ENCODE measurements around the gene PROSER1.
A peak's percentile ranks its signal among the peaks of the same experiment; 100 is the strongest.
"Not testable (repeated sequence)": the region's sequence is repeated elsewhere in the genome, so short reads cannot be mapped to it uniquely, and the experiment has no call there.

Gene PROSER1

DNA sequence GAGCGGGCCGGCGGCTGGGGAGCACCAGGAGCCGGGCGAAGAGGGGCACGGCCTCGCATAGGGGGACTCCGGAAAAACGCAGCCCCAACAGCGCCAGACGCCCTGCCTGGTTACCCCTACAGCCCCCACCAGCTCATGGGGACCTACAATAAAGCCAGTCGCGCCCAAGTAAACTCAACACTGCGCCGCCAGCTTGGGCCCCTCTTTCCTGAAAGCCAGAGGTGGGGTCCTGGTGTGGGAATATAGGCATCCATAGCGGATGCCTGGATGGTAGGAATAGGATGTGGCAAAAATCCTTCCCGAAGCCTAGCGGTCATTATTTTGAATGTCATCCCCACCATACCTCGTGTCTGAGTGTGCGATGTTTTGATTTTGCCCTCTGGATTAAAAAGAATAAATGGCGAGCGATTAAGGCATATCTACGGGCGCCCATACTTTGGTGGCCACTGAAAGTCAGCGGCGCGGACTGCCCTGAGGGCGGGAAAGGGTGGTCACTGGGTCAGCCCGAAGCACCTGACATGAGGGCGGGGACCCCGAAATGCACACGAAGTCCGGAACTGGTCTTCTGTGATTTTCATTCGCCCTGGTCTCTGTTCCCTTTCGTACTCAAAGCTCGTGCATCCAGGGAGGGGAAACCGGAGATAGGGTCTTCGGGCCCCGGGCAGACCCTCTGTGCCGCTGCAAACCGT is at the start of gene PROSER1, which contains the start of gene NHLRC3:
PROSER1 (minus strand) TSS at position 210 of the 689 bp plus-strand sequence. CDS start 847 bp downstream, outside the sequence.
NHLRC3 (plus strand) TSS at position 577 of the 689 bp plus-strand sequence. CDS start 184 bp downstream, outside the sequence.
- peak; percentile 86 to 93 for DNase-seq

DNA sequence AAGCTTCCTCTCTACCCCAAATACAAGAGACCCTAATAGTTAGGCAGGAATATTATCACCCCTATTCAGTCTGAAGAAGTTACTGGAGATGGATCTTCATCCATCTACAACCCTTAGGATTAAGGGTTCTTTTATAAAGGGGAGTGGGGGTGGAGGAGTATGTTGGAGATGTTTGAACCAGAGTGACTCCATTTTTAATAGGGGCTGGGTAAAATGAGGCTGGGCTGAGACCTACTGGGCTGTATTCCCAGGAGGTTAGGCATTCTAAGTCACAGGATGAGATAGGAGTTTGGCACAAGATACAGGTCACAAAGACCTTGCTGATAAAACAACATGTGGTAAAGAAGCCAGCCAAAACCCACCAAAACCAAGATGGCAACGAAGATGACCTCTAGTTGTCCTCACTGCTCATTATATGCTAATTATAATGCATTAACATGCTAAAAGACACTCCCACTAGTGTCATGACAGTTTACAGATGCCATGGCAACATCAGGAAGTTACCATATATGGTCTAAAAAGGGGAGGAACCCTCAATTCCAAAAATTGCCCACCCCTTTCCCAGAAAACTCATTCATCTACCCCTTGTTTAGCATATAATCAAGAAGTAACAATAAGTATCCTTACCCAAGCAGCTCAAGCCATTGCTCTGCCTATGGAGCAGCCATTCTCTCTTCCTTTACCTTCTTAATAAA is 48.5 kb upstream of the PROSER1 start:
- not testable (repeated sequence) for DNase-seq

DNA sequence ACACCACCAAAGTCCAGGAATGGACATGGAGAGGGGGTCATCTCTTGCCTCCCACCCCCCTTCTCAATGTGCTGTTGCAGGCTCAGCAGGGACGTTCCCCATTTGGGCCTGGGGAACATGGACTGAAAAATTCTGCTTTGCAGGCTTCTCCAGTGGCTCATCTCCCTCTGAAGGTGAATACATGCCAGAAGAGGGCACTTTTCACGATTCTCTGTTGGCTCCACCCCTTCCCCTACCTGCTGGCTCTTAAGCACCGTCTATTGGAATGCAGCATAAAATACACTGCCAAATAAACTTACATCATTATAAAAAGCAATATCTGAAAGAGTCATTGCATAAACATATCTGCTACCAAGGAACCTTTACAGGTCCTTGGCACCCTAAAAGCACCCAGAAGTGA is 36.1 kb upstream of the PROSER1 start:
- DNase-seq, result no peak

DNA sequence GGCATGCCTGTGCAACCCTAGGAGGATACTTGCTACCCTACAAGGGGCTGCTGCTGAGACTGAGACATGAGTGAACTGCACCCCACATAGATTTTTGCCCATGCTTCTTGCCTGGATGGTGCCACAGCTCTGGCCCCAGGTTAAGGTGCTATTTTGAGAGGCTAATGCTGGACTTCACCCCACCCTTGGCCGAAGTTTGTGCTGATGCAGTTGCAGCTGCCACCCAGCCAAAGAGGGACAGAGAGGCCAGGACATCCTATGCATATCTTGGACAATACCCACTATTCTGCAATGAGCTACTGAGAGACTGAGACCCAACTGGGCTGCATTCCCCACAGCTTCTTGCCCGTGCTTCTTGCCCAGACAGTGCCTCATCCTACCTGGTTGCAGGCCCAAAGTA is 35.0 kb upstream of the PROSER1 start:
- DNase-seq, result no peak

DNA sequence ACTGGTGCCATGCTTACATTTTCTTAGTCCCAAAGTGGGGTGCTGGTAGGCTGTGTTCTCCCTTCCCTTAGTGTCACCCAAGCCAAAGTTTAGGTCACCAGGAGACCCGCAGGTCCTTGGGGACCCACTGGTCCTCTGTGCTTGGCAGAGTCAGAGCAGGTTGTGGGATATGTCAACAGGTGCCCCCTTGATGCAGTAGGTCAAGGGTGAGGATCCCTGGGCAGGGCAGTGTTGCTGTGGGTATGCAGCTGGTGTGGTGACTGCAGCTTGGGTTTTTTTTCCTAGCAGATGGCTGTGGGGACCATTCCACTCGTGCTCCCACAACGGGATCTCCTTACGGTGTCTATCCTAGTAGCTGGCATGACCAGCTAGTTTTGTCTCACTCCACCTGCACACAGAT is 24.1 kb upstream of the PROSER1 start:
- no peak for DNase-seq

DNA sequence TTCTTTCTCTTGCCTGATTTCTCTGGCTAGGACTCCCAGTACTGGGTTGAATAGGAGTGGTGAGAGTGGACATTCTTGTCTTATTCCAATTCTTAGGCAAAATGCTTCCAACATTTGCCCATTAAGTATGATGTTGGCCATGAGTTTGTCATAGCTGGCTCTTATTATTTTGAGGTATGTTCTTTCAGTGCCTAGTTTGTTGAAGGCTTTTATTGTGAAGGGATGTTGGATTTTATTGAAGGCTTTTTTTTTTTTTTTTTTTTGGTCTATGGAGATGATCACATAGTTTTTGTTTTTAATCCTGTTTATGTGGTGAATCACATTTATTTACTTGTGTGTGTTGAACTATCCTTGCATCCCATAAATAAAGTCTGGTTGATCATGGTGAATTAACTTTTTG is 20.2 kb upstream of the PROSER1 start:
- DNase-seq, result no peak

DNA sequence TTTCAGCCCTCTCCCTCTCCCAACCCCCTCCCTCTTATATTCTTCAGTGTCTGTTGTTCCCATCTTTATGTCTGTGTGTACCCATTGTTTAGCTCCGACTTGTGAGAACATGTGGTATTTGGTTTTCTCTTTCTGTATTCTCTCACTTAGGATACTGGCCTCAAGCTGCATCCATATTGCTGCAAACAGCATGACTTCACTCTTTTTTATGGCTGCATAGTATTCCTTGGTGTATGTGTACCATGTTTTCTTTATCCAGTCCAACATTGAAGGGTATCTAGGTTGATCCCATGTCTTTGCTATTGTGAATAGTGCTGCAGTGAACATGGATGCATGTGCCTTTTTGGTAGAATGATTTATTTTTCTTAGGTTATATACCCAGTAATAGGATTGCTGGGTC is 18.1 kb upstream of the PROSER1 start:
- no peak for DNase-seq

DNA sequence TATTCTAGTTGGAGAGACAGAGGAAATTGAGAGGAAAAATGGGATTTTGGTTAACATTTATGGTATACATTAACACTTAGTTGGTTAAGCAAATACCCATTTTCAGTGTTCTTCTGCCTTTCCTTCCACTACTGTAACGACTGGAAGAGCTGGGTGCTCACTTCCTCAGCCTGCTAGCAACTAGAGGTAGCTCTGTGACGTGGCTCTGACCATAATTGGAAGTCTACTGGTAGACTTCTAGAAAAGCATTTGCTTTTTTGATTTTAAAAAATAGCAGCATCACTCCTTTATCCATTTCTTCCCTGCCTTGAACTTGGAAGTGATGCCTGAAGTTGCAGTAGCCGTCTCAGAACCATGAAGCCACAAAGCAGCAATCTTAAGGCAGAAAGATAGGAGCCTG is 16.2 kb upstream of the PROSER1 start:
- DNase-seq, result no peak

DNA sequence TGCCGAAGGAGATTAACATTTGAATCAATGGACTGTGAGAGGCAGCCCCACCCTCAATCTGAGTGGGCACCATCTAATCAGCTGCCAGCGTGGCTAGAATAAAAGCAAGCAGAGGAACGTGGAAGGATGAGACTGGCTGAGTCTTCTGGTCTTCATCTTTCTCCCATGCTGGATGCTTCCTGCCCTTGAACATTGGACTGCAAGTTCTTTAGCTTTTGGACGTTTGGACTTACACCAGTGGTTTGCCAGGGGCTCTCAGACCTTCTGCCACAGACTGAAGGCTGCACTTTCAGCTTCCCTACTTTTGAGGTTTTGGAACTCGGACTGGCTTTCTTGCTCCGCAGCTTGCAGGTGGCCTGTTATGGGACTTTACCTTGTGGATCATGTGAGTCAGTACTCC is 15.1 kb upstream of the PROSER1 start:
- no peak for DNase-seq

DNA sequence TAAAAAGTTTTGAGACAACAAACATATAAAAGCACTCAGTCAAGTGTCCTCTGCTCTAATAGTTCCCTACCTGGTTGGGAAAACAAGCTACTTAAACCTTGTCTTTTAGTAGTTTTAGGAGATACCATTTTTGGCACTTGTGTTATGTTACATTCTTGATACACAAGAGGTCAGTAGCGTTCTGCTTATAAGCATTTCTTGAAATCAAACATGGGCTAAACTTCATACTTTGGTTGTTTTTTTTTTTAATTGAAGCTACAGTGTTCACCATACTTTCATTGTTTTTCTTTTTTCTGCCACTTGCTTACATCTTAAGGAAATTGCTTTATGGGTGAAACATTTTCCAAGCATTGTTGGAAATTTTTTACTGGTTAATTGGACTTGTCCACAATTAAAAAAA is 13.3 kb upstream of the PROSER1 start:
- peak in 1 of 2 experiments; percentile 62 for DNase-seq

DNA sequence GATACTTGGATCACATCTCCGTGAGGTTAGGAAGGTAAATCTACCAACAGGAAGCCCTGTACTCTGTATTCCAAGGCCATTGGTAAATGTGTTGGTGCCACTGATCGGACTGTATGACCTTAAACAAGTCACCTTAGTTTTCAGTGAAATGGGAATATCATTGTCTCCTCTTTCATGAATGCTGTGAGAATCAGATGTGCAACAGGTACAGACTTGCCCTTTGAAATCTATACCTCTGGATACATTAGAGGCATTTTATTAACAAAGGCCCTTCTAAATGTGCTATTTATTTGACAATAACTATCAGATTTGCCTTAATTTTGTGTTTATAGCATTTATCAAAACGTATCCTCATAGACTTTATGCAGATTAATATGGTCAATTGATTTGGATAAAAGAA is 11.4 kb upstream of the PROSER1 start:
- no peak for DNase-seq

DNA sequence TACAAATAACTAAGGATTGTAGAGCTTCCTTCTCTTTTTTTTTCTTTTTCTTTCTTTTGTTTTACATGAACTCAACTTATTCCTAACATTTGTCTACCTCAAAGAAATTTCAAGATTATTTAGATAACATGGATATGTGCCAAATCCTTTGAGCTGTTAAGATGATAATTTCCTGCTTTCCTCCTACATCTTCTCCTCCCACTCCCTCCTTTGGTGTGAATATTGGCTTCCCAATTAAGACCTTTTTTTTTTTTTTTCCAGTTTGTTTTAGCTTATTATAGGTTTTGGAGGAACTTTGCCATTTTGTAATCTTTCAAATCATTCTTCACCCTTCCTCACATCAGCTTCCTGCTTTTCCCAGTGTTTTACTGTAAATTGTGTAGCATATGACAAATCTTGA is 10.9 kb upstream of the PROSER1 start:
- no peak for DNase-seq

DNA sequence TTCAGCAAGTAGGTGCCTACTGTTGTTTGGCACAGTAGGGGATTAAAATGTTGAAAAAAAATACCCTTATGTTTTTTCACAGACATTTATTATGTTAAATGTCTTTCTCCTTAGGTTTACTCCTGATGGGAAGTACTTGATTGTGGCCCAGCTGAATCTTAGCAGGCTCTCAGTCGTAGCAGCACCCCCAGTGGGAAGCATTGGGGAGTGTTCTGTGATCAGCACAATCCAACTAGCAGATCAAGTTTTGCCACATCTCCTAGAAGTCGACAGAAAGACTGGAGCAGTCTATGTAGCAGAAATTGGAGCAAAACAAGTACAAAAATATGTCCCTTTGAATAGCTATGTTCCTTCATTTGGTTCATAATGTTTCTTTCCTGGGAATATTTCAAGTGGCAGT is 9.7 kb upstream of the PROSER1 start:
- DNase-seq, result no peak

DNA sequence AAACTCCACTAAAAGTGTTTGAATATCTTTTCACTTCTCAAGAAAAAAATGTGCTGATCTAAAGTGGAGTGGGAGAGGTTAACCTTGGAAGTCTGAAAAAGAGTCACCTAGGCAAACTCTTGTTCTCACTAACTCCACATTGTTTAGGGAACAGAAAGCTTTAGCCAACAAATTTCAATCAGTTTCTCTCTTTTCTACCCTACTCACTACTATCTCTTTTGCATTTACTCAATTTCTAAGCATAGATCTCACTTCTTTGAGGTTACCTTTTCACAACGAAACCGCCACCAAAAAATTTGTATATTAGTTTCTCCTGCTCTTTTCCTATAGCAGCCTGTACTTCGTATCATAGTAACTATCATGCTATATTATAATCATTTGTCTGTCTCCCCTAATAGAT is 6.6 kb upstream of the PROSER1 start:
- DNase-seq, result no peak

DNA sequence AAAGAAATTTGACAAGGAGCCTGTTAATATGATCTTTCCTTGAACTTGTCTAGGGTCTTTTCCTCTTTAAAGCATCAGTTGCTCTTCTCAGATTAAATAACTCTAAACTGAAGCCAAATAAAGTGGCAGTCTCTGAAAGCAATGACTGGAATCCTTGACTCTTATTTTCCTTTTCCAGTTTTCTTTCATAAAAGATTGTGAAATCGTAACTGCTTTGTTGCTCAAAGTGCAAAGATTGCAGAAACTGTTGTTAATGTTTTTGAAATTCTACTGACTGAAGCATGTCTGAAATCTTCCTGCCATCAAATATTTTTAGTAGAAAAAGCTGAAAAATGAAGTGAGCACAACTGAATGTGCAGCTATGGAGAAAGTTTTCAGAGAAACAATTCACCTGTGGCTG is 2.3 kb upstream of the PROSER1 start:
- DNase-seq, result no peak

DNA sequence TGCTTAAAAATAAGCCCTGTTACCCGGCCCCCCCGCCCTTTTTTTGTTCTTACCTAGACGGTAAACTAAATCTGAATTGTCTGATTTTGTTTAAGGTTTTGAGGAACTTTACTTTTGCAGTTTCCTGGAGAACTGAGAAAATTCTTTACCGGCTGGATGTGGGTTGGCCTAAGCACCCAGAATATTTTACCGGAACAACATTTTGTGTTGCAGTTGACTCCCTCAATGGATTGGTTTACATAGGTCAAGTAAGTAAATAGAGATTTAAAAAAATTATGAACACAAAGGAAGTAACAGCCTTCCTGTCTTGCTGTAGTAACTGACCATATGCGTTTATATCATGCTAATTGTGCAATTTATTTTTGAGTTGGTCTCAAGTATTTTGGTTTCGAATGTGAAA is 1.2 kb upstream of the PROSER1 start:
- DNase-seq, result no peak

DNA sequence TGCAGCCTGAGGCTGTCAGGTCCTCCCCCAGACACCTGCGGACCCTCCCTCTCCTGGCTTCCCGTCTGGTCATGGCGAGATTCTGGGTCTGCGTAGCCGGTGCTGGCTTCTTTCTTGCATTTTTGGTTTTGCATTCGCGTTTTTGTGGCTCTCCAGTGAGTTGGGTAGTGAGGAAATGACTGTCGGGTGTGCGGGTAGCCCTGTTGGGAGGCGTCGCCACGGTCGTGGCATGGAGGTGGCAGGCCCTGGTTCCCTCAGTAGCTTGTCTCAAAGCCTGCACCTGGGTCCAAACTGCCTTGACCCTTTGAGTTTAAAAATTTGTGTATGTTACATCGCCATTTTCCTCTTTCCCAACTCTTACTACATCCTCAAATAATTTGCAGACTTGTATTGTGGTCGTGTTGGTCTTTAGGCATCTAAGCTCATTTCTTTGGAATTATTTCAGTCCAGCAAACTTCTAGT is 711 bp upstream of the PROSER1 start:
- no peak for DNase-seq

DNA sequence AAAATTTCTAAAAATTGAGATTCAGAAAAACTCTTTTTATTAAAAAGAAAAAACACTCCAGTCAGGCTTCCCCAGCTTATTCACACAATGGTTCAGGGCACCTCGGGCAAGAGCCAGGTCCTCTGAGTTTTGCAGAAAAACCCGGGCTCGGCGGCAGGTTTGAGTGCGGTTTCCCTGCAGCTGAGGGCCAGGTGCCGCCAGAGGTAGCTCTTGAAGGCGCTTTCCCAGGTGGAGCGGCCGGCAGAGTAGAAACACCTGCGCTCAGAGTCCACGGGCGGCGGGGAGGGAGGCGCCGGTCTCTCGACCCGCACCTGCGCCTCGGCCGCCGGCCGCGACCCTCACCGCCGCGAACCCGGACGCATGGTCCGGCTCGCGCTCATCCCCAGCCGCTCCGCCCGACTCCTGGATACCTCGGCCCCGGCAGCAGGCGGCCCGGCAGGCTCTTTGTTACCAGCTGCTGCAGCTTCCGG is 444 bp downstream of the PROSER1 start:
- no peak for DNase-seq

DNA sequence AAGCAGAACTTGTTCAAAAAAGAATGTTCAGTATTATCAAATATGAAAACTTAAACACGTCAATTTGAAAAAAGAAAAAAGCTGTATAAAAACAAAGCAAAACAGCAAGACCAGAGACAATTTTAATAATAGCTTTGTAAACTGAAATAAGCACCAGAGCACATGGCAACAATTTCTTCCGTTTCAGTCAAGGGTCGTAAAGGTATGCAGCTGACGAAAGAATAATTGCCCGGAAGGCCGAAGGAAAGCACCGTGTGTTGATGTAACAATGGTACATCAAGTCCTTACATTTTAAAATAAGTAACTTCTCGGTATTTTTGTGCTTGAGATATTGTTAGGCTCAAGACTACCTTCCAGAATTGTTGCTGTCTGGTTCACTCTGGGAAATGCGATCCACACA is 1.7 kb downstream of the PROSER1 start:
- no peak for DNase-seq

DNA sequence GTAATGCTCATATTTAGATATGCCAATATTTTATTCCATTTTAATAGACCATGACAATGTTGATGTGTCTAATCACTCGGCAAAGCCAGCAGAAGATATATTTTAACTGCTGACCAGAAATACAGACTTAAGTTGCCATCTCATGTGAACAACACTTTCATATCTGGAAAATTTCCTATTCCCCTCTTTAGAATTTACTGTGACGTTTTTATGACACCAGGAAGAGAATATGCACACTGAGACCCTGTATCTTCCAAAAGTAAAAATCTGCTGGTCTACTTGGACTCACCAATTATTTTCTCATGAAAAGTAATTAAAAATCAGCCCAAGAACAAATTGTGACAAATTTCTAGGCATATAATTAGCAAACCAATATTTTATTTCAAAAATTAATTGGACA is 2.1 kb downstream of the PROSER1 start:
- no peak for DNase-seq

DNA sequence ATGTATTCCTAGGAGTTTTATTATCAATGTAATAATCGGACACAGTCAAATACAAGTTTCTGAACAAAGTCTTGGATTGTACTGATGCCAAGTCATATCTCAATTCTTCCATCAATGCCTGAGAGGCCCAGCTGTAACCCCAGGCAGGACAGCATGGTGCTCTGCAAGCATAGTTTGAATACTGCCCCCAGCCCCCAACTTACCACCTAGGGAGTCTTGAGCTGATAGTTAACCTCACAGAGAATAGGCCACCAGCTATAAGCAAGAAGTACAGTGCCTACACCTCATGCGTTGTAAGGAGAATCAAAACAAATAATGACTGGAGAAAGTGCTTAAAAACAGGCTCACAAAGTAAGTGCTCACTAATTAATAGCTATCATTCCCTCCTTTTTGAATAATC is 2.7 kb downstream of the PROSER1 start:
- no peak for DNase-seq

DNA sequence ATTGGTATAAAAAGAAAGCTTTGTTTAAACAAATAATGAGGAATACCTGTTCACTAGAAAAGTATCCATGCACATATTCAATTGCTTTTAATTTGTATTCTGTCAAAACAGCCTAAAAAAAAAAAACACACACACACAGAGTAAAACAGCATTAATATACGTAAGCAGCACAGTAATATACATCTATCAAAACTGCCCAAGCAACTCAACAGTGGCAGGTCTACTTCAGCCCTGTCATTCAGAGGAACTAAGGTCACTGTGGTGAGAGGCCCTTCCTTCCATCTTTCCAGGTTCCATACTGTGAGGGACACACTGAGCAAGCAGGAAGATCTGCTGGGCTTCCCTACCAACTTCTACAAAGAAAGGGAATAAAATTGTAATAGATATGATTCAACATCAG is 3.8 kb downstream of the PROSER1 start:
- no peak for DNase-seq

DNA sequence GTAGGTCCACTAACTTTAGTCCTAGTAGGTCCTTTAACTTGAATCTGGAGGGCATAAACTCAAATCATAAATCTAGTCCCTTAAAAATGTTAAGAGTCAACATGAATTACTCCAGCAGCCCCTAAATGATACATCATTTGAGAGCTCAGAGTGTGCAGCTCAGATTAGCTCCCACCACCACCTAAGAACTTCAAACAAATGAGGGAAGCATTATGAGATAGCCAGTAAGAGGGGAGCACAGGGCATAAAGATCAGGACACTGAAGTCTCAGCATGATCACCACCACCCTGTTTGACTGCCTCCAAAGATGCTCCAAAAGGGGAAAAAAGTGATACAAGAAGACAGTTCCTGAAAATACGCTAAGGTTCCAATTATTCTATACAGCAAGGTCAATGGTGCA is 5.7 kb downstream of the PROSER1 start:
- no peak for DNase-seq

DNA sequence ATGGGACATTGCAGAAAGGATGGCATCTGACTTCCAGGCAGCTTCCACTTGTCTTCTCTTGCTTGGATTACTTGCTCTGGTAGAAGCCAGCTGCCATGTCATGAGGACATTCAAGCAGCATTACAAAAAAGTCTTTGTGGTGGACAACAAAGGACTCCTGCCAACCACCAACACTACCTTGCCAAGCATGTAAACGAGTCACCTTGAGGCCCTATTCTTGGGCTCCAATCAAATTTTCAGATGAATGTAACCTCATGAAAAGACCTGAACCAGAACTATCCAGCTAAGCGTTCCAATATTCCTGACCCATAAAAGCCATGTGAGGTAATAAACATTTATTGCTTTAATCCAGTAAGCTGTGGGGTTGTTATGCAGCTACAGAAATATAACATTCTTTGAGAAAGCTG is 12.5 kb downstream of the PROSER1 start:
- DNase-seq, result no peak

DNA sequence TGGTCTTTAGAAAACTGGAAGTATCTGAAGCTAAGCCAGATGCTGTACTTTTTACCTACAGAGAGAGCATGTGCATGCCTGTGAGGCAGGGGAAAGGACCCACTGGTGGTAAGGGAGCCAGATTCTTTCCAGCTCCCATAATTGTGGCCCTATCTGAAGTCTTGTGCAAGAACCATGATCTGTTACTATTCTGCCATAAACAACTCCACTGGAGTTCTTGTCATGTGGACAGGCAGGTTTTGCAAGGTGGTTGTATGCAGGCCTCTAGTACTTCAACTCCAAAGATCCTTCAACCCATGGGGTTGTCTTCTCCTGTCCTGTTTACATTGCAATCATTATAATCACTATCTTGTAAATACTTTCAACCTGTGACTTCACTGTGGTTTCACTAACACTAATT is 14.1 kb downstream of the PROSER1 start:
- no peak for DNase-seq
